CD14-positive monocyte (primary cell): ENCODE results near the gene BEGAIN. TPM values are rescaled to one million over a fixed set of nuclear protein-coding genes. Genes with fewer than 3 reads are reported as not detected.
"Not testable (repeated sequence)": the region's sequence is repeated elsewhere in the genome, so short reads cannot be mapped to it uniquely, and the experiment has no call there.

Experiments
- DNase-seq, 3 donors: peaks; one replicate each; pipeline ENCODE4 v3.0.0-alpha.2; 2011 to 2022
- H2AFZ ChIP-seq: 2 replicates; pipeline ENCODE4 v1.6.0; 2012; ENCODE audit warnings: mild to moderate bottlenecking, low read depth, low read length, inconsistent platforms; ENCODE audit not compliant: insufficient read depth, poor library complexity, severe bottlenecking
- H3K27ac ChIP-seq, 2 donors: 1 replicate in 1 of 2; 2 replicates in 1 of 2; pipeline ENCODE4 v1.5.1; 2012 to 2013; ENCODE audit warnings: low read length in 2 of 2, control low read depth in 1 of 2, inconsistent platforms in 1 of 2, low read depth in 1 of 2, mild to moderate bottlenecking in 1 of 2
- H3K27me3 ChIP-seq, 2 donors: one replicate each; pipeline versions ENCODE4 v1.6.0 to v1.6.1; 2011 to 2013; ENCODE audit warnings: low read length in 2 of 2; ENCODE audit not compliant: control insufficient read depth in 2 of 2, insufficient read depth in 2 of 2
- H3K36me3 ChIP-seq, 2 donors: replicated peaks in 1 of 2; 1 replicate in 1 of 2; 2 replicates in 1 of 2; pipeline versions ENCODE4 v1.5.1 to v1.6.1; 2012 to 2013; ENCODE audit warnings: low read length in 2 of 2, control low read depth in 1 of 2, inconsistent platforms in 1 of 2, mild to moderate bottlenecking in 1 of 2; ENCODE audit not compliant: insufficient read depth in 2 of 2, control insufficient read depth in 1 of 2
- H3K4me1 ChIP-seq, 2 donors: 1 replicate in 1 of 2; 2 replicates in 1 of 2; pipeline versions ENCODE4 v1.5.1 to v1.6.1; 2012 to 2013; ENCODE audit warnings: low read length in 2 of 2, control low read depth in 1 of 2, inconsistent platforms in 1 of 2, mild to moderate bottlenecking in 1 of 2, moderate library complexity in 1 of 2; ENCODE audit not compliant: insufficient read depth in 2 of 2, control insufficient read depth in 1 of 2
- H3K4me2 ChIP-seq: replicated peaks from 2 replicates; pipeline ENCODE3; 2012; ENCODE audit warnings: low read length, moderate library complexity, mild to moderate bottlenecking; ENCODE audit not compliant: poor library complexity, severe bottlenecking; ENCODE audit errors: extremely low read depth
- H3K4me3 ChIP-seq, 3 experiments: fragments of 200-600 bp in 1 of 3; sonication (generic) in 1 of 3; replicated peaks in 1 of 3; 1 replicate in 2 of 3; 2 replicates in 1 of 3; pipeline ENCODE4 v1.5.1; 2011 to 2013; ENCODE audit warnings: low read length in 3 of 3, mild to moderate bottlenecking in 3 of 3, control low read depth in 2 of 3, low read depth in 2 of 3, inconsistent platforms in 1 of 3, moderate library complexity in 1 of 3
- H3K79me2 ChIP-seq: 2 replicates; pipeline ENCODE4 v1.6.0; 2012; ENCODE audit warnings: mild to moderate bottlenecking, control low read depth, inconsistent platforms, low read length, moderate library complexity; ENCODE audit not compliant: insufficient read depth
- H3K9ac ChIP-seq: 2 replicates; pipeline ENCODE4 v1.6.0; 2017; ENCODE audit warnings: low read length, mild to moderate bottlenecking; ENCODE audit not compliant: insufficient read depth, poor library complexity, severe bottlenecking
- H3K9me3 ChIP-seq, 2 donors: replicated peaks in 1 of 2; 1 replicate in 1 of 2; 2 replicates in 1 of 2; pipeline versions ENCODE4 v1.5.1 to v1.6.1; 2012 to 2013; ENCODE audit warnings: low read length in 2 of 2, control low read depth in 1 of 2; ENCODE audit not compliant: control insufficient read depth in 1 of 2, insufficient read depth in 1 of 2
- H4K20me1 ChIP-seq: 2 replicates; pipeline ENCODE4 v1.6.0; 2012; ENCODE audit warnings: mild to moderate bottlenecking, low read length, control low read depth, moderate library complexity; ENCODE audit not compliant: insufficient read depth
- H3K27ac Mint-ChIP-seq, 7 donors: one replicate each; pipeline ENCODE4 v1.8.0; 2020; ENCODE audit warnings: mild to moderate bottlenecking in 7 of 7, mixed read lengths in 7 of 7, moderate library complexity in 6 of 7, inconsistent platforms in 2 of 7
- H3K27me3 Mint-ChIP-seq, 3 donors: one replicate each; pipeline ENCODE4 v1.8.0; 2021 to 2022; ENCODE audit warnings: low read depth in 3 of 3, mild to moderate bottlenecking in 3 of 3, mixed read lengths in 3 of 3, moderate library complexity in 3 of 3, inconsistent platforms in 1 of 3
- H3K36me3 Mint-ChIP-seq, 2 donors: one replicate each; pipeline ENCODE4 v1.8.0; 2020; ENCODE audit warnings: mixed read lengths in 2 of 2, inconsistent platforms in 1 of 2, mild to moderate bottlenecking in 1 of 2
- H3K4me1 Mint-ChIP-seq: one replicate; pipeline ENCODE4 v1.8.0; 2020; ENCODE audit warnings: mild to moderate bottlenecking, mixed read lengths
- H3K4me3 Mint-ChIP-seq, 2 donors: one replicate each; pipeline ENCODE4 v1.8.0; 2020; ENCODE audit warnings: mild to moderate bottlenecking in 2 of 2, mixed read lengths in 2 of 2, moderate library complexity in 1 of 2
- H3K9me3 Mint-ChIP-seq, 7 donors: one replicate each; pipeline ENCODE4 v1.8.0; 2020 to 2022; ENCODE audit warnings: mixed read lengths in 7 of 7, mild to moderate bottlenecking in 6 of 7, moderate library complexity in 6 of 7, inconsistent platforms in 2 of 7
- CTCF ChIP-seq: fragments of 200-600 bp; IDR thresholded peaks from one replicate; pipeline ENCODE4 v1.8.0; 2022; ENCODE audit warnings: antibody characterized with exemption, mild to moderate bottlenecking
- WGBS: methylation state at CpG from one replicate; pipeline ENCODE4 v1.1.5; 2013; ENCODE audit warnings: missing lambda C conversion rate; ENCODE audit not compliant: insufficient coverage; 5-methylcytosine and 5-hydroxymethylcytosine counted together
- intact Hi-C, 2 donors: fragments of 100-400 bp; cut with micrococcal nuclease; formaldehyde crosslinking; loops; one replicate each; pipeline versions ENCODE4 v1.15.0 to v1.15.1; 2023
- polyA plus RNA-seq, 3 donors: library from polyadenylated mRNA; depleted of rRNA in 1 of 3; unstranded in 2 of 3; stranded (reverse) in 1 of 3; fragments of 300-500 nt in 2 of 3; fragments of >200 nt in 1 of 3; fragmentation: Illumina TruSeq in 2 of 3; gene quantifications; 1 replicate in 2 of 3; 2 replicates in 1 of 3; pipeline ENCODE4 v1.2.3, GENCODE V29; 2012 to 2021

The BEGAIN gene
- polyA plus RNA-seq, 3 donors: 0.25 to 0.45 TPM; not detected in 1

- Histone ChIP-seq H3K4me1 (no peaks in the 10 kb centered on the region), H3K27me3 (no peaks in the 10 kb centered on the region), H3K4me3 (no peak overlapping the region), H3K36me3 (peaks cover 14% of the 10 kb centered on the region in 2 donors), H3K79me2 (no peaks in the 10 kb centered on the region), H4K20me1 (no peaks in the 10 kb centered on the region), H3K4me2 (no peak overlapping the region), H3K9me3 (no peaks in the 10 kb centered on the region), H2AFZ (no peak overlapping the region), H3K9ac (no peak overlapping the region), H3K27ac (no peak overlapping the region)
- intact Hi-C loops: no loop called here
- WGBS: 89% methylated on average over 6 of the region's 6 CpGs
- H3K36me3 Mint-ChIP-seq: peaks cover 4 to 5% of the 10 kb centered on the region in 2 donors
- no peak overlapping the region for H3K27ac Mint-ChIP-seq
- TF ChIP-seq CTCF: no peak
- no peaks in the 10 kb centered on the region for H3K4me1 Mint-ChIP-seq
- peak in 1 of 3 donors; percentile 1 for DNase-seq
- H3K4me3 Mint-ChIP-seq: no peak overlapping the region
- peaks cover 0 to 4% (median 0%) of the 10 kb centered on the region in 7 donors for H3K9me3 Mint-ChIP-seq
- peaks cover 0 to 1% (median 0%) of the 10 kb centered on the region in 3 donors for H3K27me3 Mint-ChIP-seq
Observed at GRCh38 chr14:100522616-100523099, 64.6 kb downstream of the BEGAIN start.

GRCh38 chr14:100506053-100506452 lies 81.2 kb downstream of the BEGAIN start:
- H2AFZ ChIP-seq, H3K79me2 ChIP-seq, H3K36me3 Mint-ChIP-seq, H3K27ac Mint-ChIP-seq, DNase-seq, H3K4me2 ChIP-seq, H3K9me3 ChIP-seq, H3K27ac ChIP-seq, H3K27me3 ChIP-seq, H3K9ac ChIP-seq, H3K9me3 Mint-ChIP-seq, H3K36me3 ChIP-seq, H3K4me1 Mint-ChIP-seq, H3K4me1 ChIP-seq, intact Hi-C loops, H3K4me3 ChIP-seq, H3K4me3 Mint-ChIP-seq, H3K27me3 Mint-ChIP-seq, H4K20me1 ChIP-seq: not testable (repeated sequence)
- WGBS: no CpG with 5 or more reads among the region's 3 CpGs
